EH (cell line): ENCODE data around the gene ARF1.
A peak's percentile ranks its signal among the peaks of the same experiment; 100 is the strongest.

ENCODE experiments used
- DNase-seq: peaks from one replicate; pipeline ENCODE4 v3.0.0-alpha.2; 2015; ENCODE audit warnings: low read depth

ARF1 gene

DNA sequence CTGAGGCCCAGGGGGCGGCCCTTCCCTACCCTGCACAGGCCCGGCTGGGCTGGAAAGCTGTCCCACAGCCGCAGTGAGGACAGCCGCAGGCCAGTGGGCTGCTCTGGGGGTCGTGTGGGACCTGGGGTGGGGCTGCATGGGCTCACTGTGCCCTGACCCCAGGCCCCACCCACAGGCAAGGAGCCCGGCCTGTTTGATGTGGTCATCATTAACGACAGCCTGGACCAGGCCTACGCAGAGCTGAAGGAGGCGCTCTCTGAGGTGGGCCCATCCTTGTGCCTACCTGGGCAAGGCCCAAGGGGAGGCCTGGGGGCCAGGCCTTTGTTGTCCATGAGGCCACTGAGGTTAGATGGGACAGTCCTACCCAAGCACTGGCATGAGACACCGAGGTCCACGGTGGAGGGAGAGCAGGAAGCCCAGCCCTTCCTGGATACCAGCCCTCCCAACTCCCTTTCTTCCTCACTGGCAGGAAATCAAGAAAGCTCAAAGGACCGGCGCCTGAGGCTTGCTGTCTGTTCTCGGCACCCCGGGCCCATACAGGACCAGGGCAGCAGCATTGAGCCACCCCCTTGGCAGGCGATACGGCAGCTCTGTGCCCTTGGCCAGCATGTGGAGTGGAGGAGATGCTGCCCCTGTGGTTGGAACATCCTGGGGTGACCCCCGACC lies 65.8 kb downstream of the ARF1 start:
- peak; percentile 17 for DNase-seq
